HepG2 (cell line): ENCODE measurements around the gene PRKD2.

Source experiments
- CTCF ChIP-seq: sonication (generic); formaldehyde crosslinking; IDR thresholded peaks from 2 replicates; pipeline ENCODE4 v1.5.0; 2020; ENCODE audit warnings: mild to moderate bottlenecking, missing genetic modification reagents, moderate library complexity
- DRAP1 ChIP-seq: IDR thresholded peaks from 2 replicates; pipeline ENCODE4 v1.6.1; 2016; ENCODE audit warnings: missing genetic modification reagents, missing compliant biosample characterization
- EZH2 ChIP-seq: conservative IDR thresholded peaks from 2 replicates; pipeline ENCODE4 v1.6.1; 2012; ENCODE audit warnings: mild to moderate bottlenecking, low read depth, low read length, moderate library complexity
- MAX ChIP-seq: IDR thresholded peaks from 2 replicates; pipeline ENCODE4 v1.6.1; 2012; ENCODE audit warnings: inconsistent platforms
- MEF2D ChIP-seq: sonication (generic); formaldehyde crosslinking; IDR thresholded peaks from 2 replicates; pipeline ENCODE4 v1.5.1; 2020; ENCODE audit warnings: mild to moderate bottlenecking, missing genetic modification reagents
- POGZ ChIP-seq: sonication (generic); formaldehyde crosslinking; IDR thresholded peaks from 2 replicates; pipeline ENCODE4 v1.4.0; 2020; ENCODE audit warnings: mild to moderate bottlenecking, missing genetic modification reagents
- PRDM10 ChIP-seq: sonication (generic); formaldehyde crosslinking; IDR thresholded peaks from 2 replicates; pipeline ENCODE4 v1.4.0; 2020; ENCODE audit warnings: low read depth, missing genetic modification reagents
- RNF2 ChIP-seq: fragments of 450-650 bp; conservative IDR thresholded peaks from 2 replicates; pipeline ENCODE4 v1.6.1; 2016; ENCODE audit warnings: low read depth
- SUZ12 ChIP-seq: fragments of 150-350 bp; IDR thresholded peaks from 2 replicates; pipeline ENCODE4 v1.6.1; 2014; ENCODE audit warnings: low read depth, low read length
- ZNF274 ChIP-seq: sonication (generic); formaldehyde crosslinking; IDR thresholded peaks from 2 replicates; pipeline ENCODE4 v1.5.1; 2020; ENCODE audit warnings: mild to moderate bottlenecking, missing genetic modification reagents
- ZNF431 ChIP-seq: sonication (generic); formaldehyde crosslinking; IDR thresholded peaks from 2 replicates; pipeline ENCODE4 v1.9.0; 2022; ENCODE audit warnings: missing genetic modification reagents, low read depth, mild to moderate bottlenecking, borderline replicate concordance
- ZNF687 ChIP-seq: sonication (generic); formaldehyde crosslinking; IDR thresholded peaks from 2 replicates; pipeline ENCODE4 v1.5.1; 2020; ENCODE audit warnings: mild to moderate bottlenecking, missing genetic modification reagents, moderate library complexity

GRCh38 chr19:46693760-46694159 is 23.2 kb downstream of the PRKD2 start:
- TF ChIP-seq CTCF (no peak), MEF2D (CRISPR knock-in tag) (no peak), DRAP1 (no peak), EZH2 (no peak), ZNF687 (CRISPR knock-in tag) (no peak), POGZ (CRISPR knock-in tag) (no peak), SUZ12 (no peak), ZNF431 (CRISPR knock-in tag) (no peak), MAX (no peak), PRDM10 (no peak), RNF2 (no peak), ZNF274 (CRISPR knock-in tag) (no peak)
